ENCODE data around the gene TRIM67.

TRIM67 gene

GRCh38 chr1:231215681-231216385, 54.0 kb downstream of the TRIM67 start:
- H3K4me3 ChIP-seq (ENCODE audit: low read depth, low read length): no peak overlapping the region
- TF ChIP-seq, protein P1, sequence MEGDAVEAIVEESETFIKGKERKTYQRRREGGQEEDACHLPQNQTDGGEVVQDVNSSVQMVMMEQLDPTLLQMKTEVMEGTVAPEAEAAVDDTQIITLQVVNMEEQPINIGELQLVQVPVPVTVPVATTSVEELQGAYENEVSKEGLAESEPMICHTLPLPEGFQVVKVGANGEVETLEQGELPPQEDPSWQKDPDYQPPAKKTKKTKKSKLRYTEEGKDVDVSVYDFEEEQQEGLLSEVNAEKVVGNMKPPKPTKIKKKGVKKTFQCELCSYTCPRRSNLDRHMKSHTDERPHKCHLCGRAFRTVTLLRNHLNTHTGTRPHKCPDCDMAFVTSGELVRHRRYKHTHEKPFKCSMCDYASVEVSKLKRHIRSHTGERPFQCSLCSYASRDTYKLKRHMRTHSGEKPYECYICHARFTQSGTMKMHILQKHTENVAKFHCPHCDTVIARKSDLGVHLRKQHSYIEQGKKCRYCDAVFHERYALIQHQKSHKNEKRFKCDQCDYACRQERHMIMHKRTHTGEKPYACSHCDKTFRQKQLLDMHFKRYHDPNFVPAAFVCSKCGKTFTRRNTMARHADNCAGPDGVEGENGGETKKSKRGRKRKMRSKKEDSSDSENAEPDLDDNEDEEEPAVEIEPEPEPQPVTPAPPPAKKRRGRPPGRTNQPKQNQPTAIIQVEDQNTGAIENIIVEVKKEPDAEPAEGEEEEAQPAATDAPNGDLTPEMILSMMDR (IDR thresholded peaks at IDR 0.05; ENCODE audit: insufficient read depth, low read depth, low read length, missing control alignments): no peak
- no peak for DNase-seq (ENCODE audit: low read depth)

GRCh38 chr1:231216498-231216897, 54.6 kb downstream of the TRIM67 start:
- TF ChIP-seq, protein P1 (IDR thresholded peaks at IDR 0.05; ENCODE audit: insufficient read depth, low read depth, low read length, missing control alignments): no peak
- DNase-seq (ENCODE audit: low read depth): no peak
- no peak overlapping the region for H3K4me3 ChIP-seq (ENCODE audit: low read depth, low read length)

GRCh38 chr1:231217056-231217455, 55.2 kb downstream of the TRIM67 start:
- TF ChIP-seq, protein P1 (IDR thresholded peaks at IDR 0.05; ENCODE audit: insufficient read depth, low read depth, low read length, missing control alignments): no peak
- H3K4me3 ChIP-seq (ENCODE audit: low read depth, low read length): no peak overlapping the region
- DNase-seq (ENCODE audit: low read depth): no peak

- TF ChIP-seq, protein P1 (IDR thresholded peaks at IDR 0.05; ENCODE audit: insufficient read depth, low read depth, low read length, missing control alignments): no peak
- no peak overlapping the region for H3K4me3 ChIP-seq (ENCODE audit: low read depth, low read length)
- DNase-seq (ENCODE audit: low read depth): no peak
These were observed 56.2 kb downstream of the TRIM67 start for GRCh38 chr1:231218078-231218477.

GRCh38 chr1:231219422-231220401, 57.9 kb downstream of the TRIM67 start:
- TF ChIP-seq, protein P1 (IDR thresholded peaks at IDR 0.05; ENCODE audit: insufficient read depth, low read depth, low read length, missing control alignments): no peak
- no peak for DNase-seq (ENCODE audit: low read depth)
- no peak overlapping the region for H3K4me3 ChIP-seq (ENCODE audit: low read depth, low read length)

DNA sequence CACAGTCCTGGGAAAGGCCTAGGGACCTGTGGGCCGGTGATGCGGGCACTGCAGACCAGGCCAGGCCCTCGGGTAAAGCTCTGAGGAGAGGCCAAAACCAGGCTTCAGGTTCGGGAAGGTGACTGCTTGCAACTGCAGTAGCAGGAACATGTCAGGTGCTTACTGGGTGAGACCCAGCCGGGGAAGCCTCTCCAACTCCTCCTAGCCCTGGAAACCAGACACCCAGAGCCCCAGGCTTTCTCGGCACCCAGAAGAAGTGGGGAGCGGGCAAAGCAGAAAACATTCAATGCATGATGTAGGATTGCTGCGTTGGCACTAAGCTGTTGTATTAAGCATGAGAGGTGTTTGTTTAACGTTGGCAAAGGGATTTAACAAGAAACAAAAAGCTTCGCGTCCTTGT, 58.9 kb downstream of the TRIM67 start:
- H3K4me3 ChIP-seq (ENCODE audit: low read depth, low read length): no peak overlapping the region
- TF ChIP-seq, protein P1 (IDR thresholded peaks at IDR 0.05; ENCODE audit: insufficient read depth, low read depth, low read length, missing control alignments): no peak
- no peak for DNase-seq (ENCODE audit: low read depth)

Data from GM12865 (cell line).